ENCODE data around the gene B4GALNT4. TPM values are rescaled to one million over a fixed set of nuclear protein-coding genes. Genes with fewer than 3 reads are reported as not detected.
"Not testable (repeated sequence)": the region's sequence is repeated elsewhere in the genome, so short reads cannot be mapped to it uniquely, and the experiment has no call there.

The B4GALNT4 gene
- total RNA-seq, 1 donor from 2014 or later = 64.6 TPM

GRCh38 chr11:344836-345578 is 24.3 kb upstream of the B4GALNT4 start:
- Histone ChIP-seq H3K9ac (ENCODE audit: low read length) (no peak overlapping the region), H2AFZ (ENCODE audit: low read depth, low read length) (no peak overlapping the region), H3K4me2 (ENCODE audit: low read length) (no peak overlapping the region), H3K4me3 (ENCODE audit: insufficient read depth, low read depth, low read length) (no peak overlapping the region), H3K27me3 (ENCODE audit: insufficient read depth, low read length) (no peaks in the 10 kb centered on the region), H3K4me1 (ENCODE audit: insufficient read depth, low read length) (no peaks in the 10 kb centered on the region), H3K27ac (ENCODE audit: low read depth, low read length) (no peak overlapping the region), H3K36me3 (ENCODE audit: insufficient read depth, low read length) (no peaks in the 10 kb centered on the region), H3K79me2 (ENCODE audit: insufficient read depth, low read length) (no peaks in the 10 kb centered on the region), H3K9me3 (ENCODE audit: insufficient read depth, low read depth, low read length) (no peaks in the 10 kb centered on the region), H4K20me1 (ENCODE audit: insufficient read depth, low read length) (no peaks in the 10 kb centered on the region)
- Mint-ChIP-seq H3K4me1 (ENCODE audit: low read depth, unreplicated experiment) (no peaks in the 10 kb centered on the region), H3K27me3 (ENCODE audit: low read depth, unreplicated experiment) (peaks cover 2% of the 10 kb centered on the region), H3K4me3 (ENCODE audit: unreplicated experiment) (no peak overlapping the region), H3K27ac (ENCODE audit: unreplicated experiment) (no peak overlapping the region), H3K9me3 (ENCODE audit: unreplicated experiment) (peaks cover 1% of the 10 kb centered on the region), H3K36me3 (ENCODE audit: low read depth, unreplicated experiment) (no peaks in the 10 kb centered on the region)
- no peak for FAIRE-seq
- no peak for DNase-seq (ENCODE audit: low read depth)
- no peak for TF ChIP-seq EZH2 (IDR thresholded peaks at IDR 0.05; ENCODE audit: insufficient read depth, low read length)
- no peak for TF ChIP-seq CTCF (IDR thresholded peaks at IDR 0.05; ENCODE audit: insufficient read depth, low read depth, low read length)

- no peak for DNase-seq (ENCODE audit: low read depth)
- Histone ChIP-seq H3K9me3 (ENCODE audit: insufficient read depth, low read depth, low read length) (no peaks in the 10 kb centered on the region), H3K9ac (ENCODE audit: low read length) (no peak overlapping the region), H2AFZ (ENCODE audit: low read depth, low read length) (no peak overlapping the region), H3K4me1 (ENCODE audit: insufficient read depth, low read length) (no peaks in the 10 kb centered on the region), H3K79me2 (ENCODE audit: insufficient read depth, low read length) (no peaks in the 10 kb centered on the region), H3K27ac (ENCODE audit: low read depth, low read length) (no peak overlapping the region), H3K36me3 (ENCODE audit: insufficient read depth, low read length) (no peaks in the 10 kb centered on the region), H4K20me1 (ENCODE audit: insufficient read depth, low read length) (no peaks in the 10 kb centered on the region), H3K27me3 (ENCODE audit: insufficient read depth, low read length) (no peaks in the 10 kb centered on the region), H3K4me2 (ENCODE audit: low read length) (no peak overlapping the region), H3K4me3 (ENCODE audit: insufficient read depth, low read depth, low read length) (no peak overlapping the region)
- Mint-ChIP-seq H3K27me3 (ENCODE audit: low read depth, unreplicated experiment) (peaks cover 9% of the 10 kb centered on the region), H3K4me1 (ENCODE audit: low read depth, unreplicated experiment) (no peaks in the 10 kb centered on the region), H3K4me3 (ENCODE audit: unreplicated experiment) (no peak overlapping the region), H3K9me3 (ENCODE audit: unreplicated experiment) (peaks cover 1% of the 10 kb centered on the region), H3K27ac (ENCODE audit: unreplicated experiment) (no peak overlapping the region), H3K36me3 (ENCODE audit: low read depth, unreplicated experiment) (no peaks in the 10 kb centered on the region)
- TF ChIP-seq CTCF (IDR thresholded peaks at IDR 0.05; ENCODE audit: insufficient read depth, low read depth, low read length) (no peak), EZH2 (IDR thresholded peaks at IDR 0.05; ENCODE audit: insufficient read depth, low read length) (no peak)
- no peak for FAIRE-seq
Measured at GRCh38 chr11:346529-346928, 22.8 kb upstream of the B4GALNT4 start.

- H3K27ac ChIP-seq (ENCODE audit: low read depth, low read length); H3K27ac Mint-ChIP-seq (ENCODE audit: unreplicated experiment); H3K4me1 ChIP-seq (ENCODE audit: insufficient read depth, low read length); H2AFZ ChIP-seq (ENCODE audit: low read depth, low read length); H3K27me3 ChIP-seq (ENCODE audit: insufficient read depth, low read length); H3K36me3 Mint-ChIP-seq (ENCODE audit: low read depth, unreplicated experiment); H4K20me1 ChIP-seq (ENCODE audit: insufficient read depth, low read length); H3K4me1 Mint-ChIP-seq (ENCODE audit: low read depth, unreplicated experiment); H3K79me2 ChIP-seq (ENCODE audit: insufficient read depth, low read length); H3K36me3 ChIP-seq (ENCODE audit: insufficient read depth, low read length); H3K27me3 Mint-ChIP-seq (ENCODE audit: low read depth, unreplicated experiment); H3K9ac ChIP-seq (ENCODE audit: low read length); DNase-seq (ENCODE audit: low read depth); H3K4me3 Mint-ChIP-seq (ENCODE audit: unreplicated experiment); H3K4me3 ChIP-seq (ENCODE audit: insufficient read depth, low read depth, low read length); H3K9me3 Mint-ChIP-seq (ENCODE audit: unreplicated experiment); H3K9me3 ChIP-seq (ENCODE audit: insufficient read depth, low read depth, low read length); H3K4me2 ChIP-seq (ENCODE audit: low read length); FAIRE-seq: not testable (repeated sequence)
Measured at GRCh38 chr11:349270-349954, 19.9 kb upstream of the B4GALNT4 start.

- H3K4me3 ChIP-seq (ENCODE audit: insufficient read depth, low read depth, low read length); H3K4me1 Mint-ChIP-seq (ENCODE audit: low read depth, unreplicated experiment); H3K27ac ChIP-seq (ENCODE audit: low read depth, low read length); H3K4me2 ChIP-seq (ENCODE audit: low read length); DNase-seq (ENCODE audit: low read depth); H3K9ac ChIP-seq (ENCODE audit: low read length); H3K36me3 Mint-ChIP-seq (ENCODE audit: low read depth, unreplicated experiment); H3K27me3 Mint-ChIP-seq (ENCODE audit: low read depth, unreplicated experiment); H4K20me1 ChIP-seq (ENCODE audit: insufficient read depth, low read length); H3K36me3 ChIP-seq (ENCODE audit: insufficient read depth, low read length); H3K4me3 Mint-ChIP-seq (ENCODE audit: unreplicated experiment); H3K27me3 ChIP-seq (ENCODE audit: insufficient read depth, low read length); H3K9me3 Mint-ChIP-seq (ENCODE audit: unreplicated experiment); FAIRE-seq; H3K9me3 ChIP-seq (ENCODE audit: insufficient read depth, low read depth, low read length); H3K4me1 ChIP-seq (ENCODE audit: insufficient read depth, low read length); H3K79me2 ChIP-seq (ENCODE audit: insufficient read depth, low read length): not testable (repeated sequence)
- H2AFZ ChIP-seq (ENCODE audit: low read depth, low read length) = peak overlapping the region; percentile 11
- H3K27ac Mint-ChIP-seq (ENCODE audit: unreplicated experiment) = peak overlapping the region; percentile 42
Measured at GRCh38 chr11:350033-350722, 19.1 kb upstream of the B4GALNT4 start.
